Heart left ventricle (tissue), 13 donors: Measurements from ENCODE around the gene DIP2C.

ENCODE experiments used
- POLR2A ChIP-seq, 2 donors: fragments of 450-650 bp; IDR thresholded peaks; one replicate each; pipeline ENCODE4 v1.6.1; 2017; ENCODE audit warnings: antibody characterized with exemption in 2 of 2, mild to moderate bottlenecking in 2 of 2, moderate library complexity in 2 of 2
- TF ChIP-seq, protein P1 (sequence below), 12 donors: fragments of 200-600 bp; sonication (generic) in 4 of 12; IDR thresholded peaks; one replicate each; pipeline versions ENCODE4 v1.5.0 to v1.8.0; 2018 to 2022; ENCODE audit warnings: antibody characterized with exemption in 12 of 12, mild to moderate bottlenecking in 5 of 12
- donor health status: ischemic (EF 13 %, LVEDD 7.1; RV severe dilation, severe dysfunction).
- donor health status: DM: no; HTN: yes; CAD: no.
- donor health status: DM: no; HTN: no; CAD: no.
- donor health status: ischemic (EF 25% LVEDD 6.9; RV normal size, moderate dysfunction).
- donor health status: ischemic (EF 25% LVEDD 5.7; RV mildly dilated, moderate dysfunction).
- donor health status: ischemic (EF 35%, LVEDD 5.7; RV mildly dilated, moderate dysfunction).
- donor health status: nonischemic (EF 11% LVEDD 7.7; RV severe dilation, severe dysfunction).
- donor health status: DM: yes; HTN: yes; CAD: no.
- donor health status: PGD.
- donor health status: ischemic (EF 29% LVEDD 5.4; RV normal size, mild dysfunction).
- donor health status: nonischemic (EF 23%, LVEDD 6.1; RV moderate dilation, normal function).

DNA sequence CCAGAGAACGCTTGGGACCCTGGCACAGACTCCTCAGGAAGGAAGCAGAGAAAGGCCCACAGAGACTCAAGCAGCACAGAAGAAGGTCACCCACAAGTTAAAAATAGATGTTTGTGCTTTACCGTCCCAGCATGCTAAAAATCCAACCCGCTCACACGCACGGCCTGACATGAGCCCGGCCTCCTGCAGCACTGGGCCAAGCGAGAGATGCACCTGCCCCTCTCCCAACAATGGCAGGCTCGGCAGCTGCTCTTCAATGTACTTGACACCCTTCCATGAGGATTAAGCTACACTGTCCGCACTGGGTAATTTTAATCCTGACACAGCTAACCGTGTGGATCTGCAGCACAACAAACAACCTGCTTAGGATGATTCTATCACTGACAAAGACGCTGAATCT is 9.3 kb downstream of the DIP2C start:
- TF ChIP-seq, protein P1, sequence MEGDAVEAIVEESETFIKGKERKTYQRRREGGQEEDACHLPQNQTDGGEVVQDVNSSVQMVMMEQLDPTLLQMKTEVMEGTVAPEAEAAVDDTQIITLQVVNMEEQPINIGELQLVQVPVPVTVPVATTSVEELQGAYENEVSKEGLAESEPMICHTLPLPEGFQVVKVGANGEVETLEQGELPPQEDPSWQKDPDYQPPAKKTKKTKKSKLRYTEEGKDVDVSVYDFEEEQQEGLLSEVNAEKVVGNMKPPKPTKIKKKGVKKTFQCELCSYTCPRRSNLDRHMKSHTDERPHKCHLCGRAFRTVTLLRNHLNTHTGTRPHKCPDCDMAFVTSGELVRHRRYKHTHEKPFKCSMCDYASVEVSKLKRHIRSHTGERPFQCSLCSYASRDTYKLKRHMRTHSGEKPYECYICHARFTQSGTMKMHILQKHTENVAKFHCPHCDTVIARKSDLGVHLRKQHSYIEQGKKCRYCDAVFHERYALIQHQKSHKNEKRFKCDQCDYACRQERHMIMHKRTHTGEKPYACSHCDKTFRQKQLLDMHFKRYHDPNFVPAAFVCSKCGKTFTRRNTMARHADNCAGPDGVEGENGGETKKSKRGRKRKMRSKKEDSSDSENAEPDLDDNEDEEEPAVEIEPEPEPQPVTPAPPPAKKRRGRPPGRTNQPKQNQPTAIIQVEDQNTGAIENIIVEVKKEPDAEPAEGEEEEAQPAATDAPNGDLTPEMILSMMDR (IDR thresholded peaks at IDR 0.05), result no peak
- TF ChIP-seq POLR2A (IDR thresholded peaks at IDR 0.05), result no peak
